Hepatocyte (in vitro differentiated cells): ENCODE results near the gene DGKK.

Experiments used
- EZH2 ChIP-seq: fragments of 200-600 bp; sonication (generic); IDR thresholded peaks from 2 replicates; pipeline ENCODE4 v1.6.1; 2016; ENCODE audit warnings: antibody characterized with exemption, mild to moderate bottlenecking, borderline replicate concordance
- EZH2phosphoT487 ChIP-seq: fragments of 200-600 bp; sonication (generic); IDR thresholded peaks from one replicate; pipeline ENCODE4 v1.6.1; 2018; ENCODE audit warnings: antibody characterized with exemption, mild to moderate bottlenecking, low read depth, moderate library complexity; ENCODE audit not compliant: unreplicated experiment, severe bottlenecking
- TF ChIP-seq, protein P1 (sequence below): fragments of 200-600 bp; sonication (generic); IDR thresholded peaks from 2 replicates; pipeline ENCODE4 v1.5.1; 2016; ENCODE audit warnings: antibody characterized with exemption, mild to moderate bottlenecking; ENCODE audit not compliant: poor library complexity

DNA sequence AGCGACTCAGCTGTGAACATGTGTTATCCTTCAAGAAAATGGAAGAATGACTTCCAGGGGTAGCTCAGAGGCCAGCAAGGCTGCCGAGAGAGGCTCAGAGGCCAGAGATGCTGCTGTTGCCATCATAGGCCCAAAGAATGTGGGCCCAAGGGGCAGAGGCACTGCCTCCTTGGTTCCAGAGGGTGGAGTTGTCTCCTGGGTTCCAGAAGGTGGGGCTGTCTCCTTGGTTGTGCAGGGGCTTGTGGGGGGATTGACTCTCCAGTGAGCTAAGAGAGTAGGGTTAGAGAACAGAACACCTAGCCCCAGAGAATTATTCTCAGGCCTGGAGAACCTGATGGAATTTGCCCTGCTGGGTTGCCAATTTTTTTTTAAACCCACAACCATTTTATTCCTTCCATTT is 62.6 kb downstream of the DGKK start:
- TF ChIP-seq, protein P1, sequence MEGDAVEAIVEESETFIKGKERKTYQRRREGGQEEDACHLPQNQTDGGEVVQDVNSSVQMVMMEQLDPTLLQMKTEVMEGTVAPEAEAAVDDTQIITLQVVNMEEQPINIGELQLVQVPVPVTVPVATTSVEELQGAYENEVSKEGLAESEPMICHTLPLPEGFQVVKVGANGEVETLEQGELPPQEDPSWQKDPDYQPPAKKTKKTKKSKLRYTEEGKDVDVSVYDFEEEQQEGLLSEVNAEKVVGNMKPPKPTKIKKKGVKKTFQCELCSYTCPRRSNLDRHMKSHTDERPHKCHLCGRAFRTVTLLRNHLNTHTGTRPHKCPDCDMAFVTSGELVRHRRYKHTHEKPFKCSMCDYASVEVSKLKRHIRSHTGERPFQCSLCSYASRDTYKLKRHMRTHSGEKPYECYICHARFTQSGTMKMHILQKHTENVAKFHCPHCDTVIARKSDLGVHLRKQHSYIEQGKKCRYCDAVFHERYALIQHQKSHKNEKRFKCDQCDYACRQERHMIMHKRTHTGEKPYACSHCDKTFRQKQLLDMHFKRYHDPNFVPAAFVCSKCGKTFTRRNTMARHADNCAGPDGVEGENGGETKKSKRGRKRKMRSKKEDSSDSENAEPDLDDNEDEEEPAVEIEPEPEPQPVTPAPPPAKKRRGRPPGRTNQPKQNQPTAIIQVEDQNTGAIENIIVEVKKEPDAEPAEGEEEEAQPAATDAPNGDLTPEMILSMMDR: no peak
- no peak for TF ChIP-seq EZH2
- no peak for TF ChIP-seq EZH2phosphoT487
